NCI-H2029 treated with DMSO at 0.1 percent for 48 hours (cell line): ENCODE data around the gene ZNF197.
"Not testable (repeated sequence)": the region's sequence is repeated elsewhere in the genome, so short reads cannot be mapped to it uniquely, and the experiment has no call there.

Experiments
- DNase-seq: peaks from one replicate; lab custom pipeline; 2025; lab: John Stamatoyannopoulos, UW

ZNF197 gene

GRCh38 chr3:44624749-44625480, at the start of gene ZNF197:
Gene ZNF197, plus strand, starts transcription at chr3:44625036. Its CDS starts 4,119 bp downstream, at chr3:44629155.
- peak; percentile 95 for DNase-seq

GRCh38 chr3:44576613-44577012, 48.2 kb upstream of the ZNF197 start:
- no peak for DNase-seq

- not testable (repeated sequence) for DNase-seq
Measured at GRCh38 chr3:44577354-44577952, 47.4 kb upstream of the ZNF197 start.

GRCh38 chr3:44578316-44578715, 46.5 kb upstream of the ZNF197 start:
- not testable (repeated sequence) for DNase-seq

- not testable (repeated sequence) for DNase-seq
Measured at GRCh38 chr3:44578924-44579515, 45.8 kb upstream of the ZNF197 start.

GRCh38 chr3:44579749-44580148, 45.1 kb upstream of the ZNF197 start:
- not testable (repeated sequence) for DNase-seq

GRCh38 chr3:44580971-44581370, 43.9 kb upstream of the ZNF197 start:
- not testable (repeated sequence) for DNase-seq

GRCh38 chr3:44584646-44585501, 40.0 kb upstream of the ZNF197 start, which contains the start of gene ZNF660:
Gene ZNF660, plus strand, starts transcription at chr3:44584964. Its CDS starts 9,230 bp downstream, at chr3:44594194.
- peak; percentile 28 for DNase-seq

GRCh38 chr3:44596621-44597020, 28.2 kb upstream of the ZNF197 start:
- DNase-seq: no peak

GRCh38 chr3:44601749-44602148, 23.1 kb upstream of the ZNF197 start:
- no peak for DNase-seq

GRCh38 chr3:44612678-44613077, 12.2 kb upstream of the ZNF197 start:
- no peak for DNase-seq

GRCh38 chr3:44628716-44629115, 3.9 kb downstream of the ZNF197 start:
- DNase-seq: no peak

GRCh38 chr3:44632193-44632592, 7.4 kb downstream of the ZNF197 start:
- no peak for DNase-seq

GRCh38 chr3:44642337-44642736, 17.5 kb downstream of the ZNF197 start:
- DNase-seq: no peak

- no peak for DNase-seq
Measured at GRCh38 chr3:44643024-44643423, 18.2 kb downstream of the ZNF197 start.

GRCh38 chr3:44647771-44648170, 22.9 kb downstream of the ZNF197 start:
- DNase-seq: no peak

- DNase-seq: peak; percentile 9
Measured at GRCh38 chr3:44648564-44649229, 23.9 kb downstream of the ZNF197 start, which contains the start of gene ZNF35. Gene ZNF35, plus strand, starts transcription at chr3:44648732. Its CDS starts 2,336 bp downstream, at chr3:44651068.

- no peak for DNase-seq
Measured at GRCh38 chr3:44649709-44650108, 24.9 kb downstream of the ZNF197 start.

- DNase-seq: no peak
Measured at GRCh38 chr3:44654039-44654438, 29.2 kb downstream of the ZNF197 start.

- no peak for DNase-seq
Measured at GRCh38 chr3:44659015-44659414, 34.2 kb downstream of the ZNF197 start.

GRCh38 chr3:44659434-44659833, 34.6 kb downstream of the ZNF197 start:
- no peak for DNase-seq
